ENCODE measurements around the gene BEND6. TPM values are rescaled to one million over a fixed set of nuclear protein-coding genes. Genes with fewer than 3 reads are reported as not detected.

Gene BEND6
- total RNA-seq, 2 experiments from 2014 or later = 0.50 to 1.5 TPM

DNA sequence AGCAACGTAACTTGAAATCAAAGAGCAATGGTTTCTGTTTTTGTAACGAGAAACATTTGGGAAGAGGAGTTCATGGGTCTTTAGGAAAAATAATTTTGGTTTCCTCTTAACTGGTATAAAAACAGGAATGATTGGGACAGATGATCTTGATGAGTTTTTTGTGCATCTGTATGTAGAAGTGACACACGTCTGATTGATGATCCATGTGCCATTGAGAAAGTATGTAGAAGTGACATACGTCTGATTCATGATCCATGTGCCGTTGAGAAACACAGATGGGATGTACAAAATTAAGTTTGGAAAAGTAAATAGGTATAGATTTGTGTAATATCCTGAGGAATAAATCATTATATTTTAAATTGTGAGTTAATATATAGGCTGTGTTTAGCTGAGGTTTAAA, 93.7 kb downstream of the BEND6 start:
- Histone ChIP-seq H3K36me3 (ENCODE audit: insufficient read depth, low read length) (peaks cover 55% of the 10 kb centered on the region), H3K27ac (ENCODE audit: low read depth, low read length, poor library complexity, severe bottlenecking) (no peak overlapping the region), H3K79me2 (ENCODE audit: insufficient read depth, low read depth, low read length) (peaks cover 35% of the 10 kb centered on the region), H3K4me3 (ENCODE audit: low read depth, low read length, poor library complexity, severe bottlenecking) (peak overlapping the region; percentile 64), H3K4me2 (ENCODE audit: low read length) (peak overlapping the region; percentile 71), H3K4me1 (ENCODE audit: insufficient read depth, low read length, poor library complexity, severe bottlenecking) (peaks cover 24% of the 10 kb centered on the region), H3K9me2 (ENCODE audit: insufficient read depth, low read length) (no peaks in the 10 kb centered on the region), H3K9me3 (ENCODE audit: low read length) (no peaks in the 10 kb centered on the region), H2AFZ (ENCODE audit: low read length) (no peak overlapping the region), H4K20me1 (ENCODE audit: insufficient read depth, low read length) (peaks cover 9% of the 10 kb centered on the region; the same call in 1 of the 2 replicates)
- ChIA-PET CTCF (ENCODE audit: unreplicated experiment) (no interaction called here), POLR2A (interaction anchor here (0.5 to 0.7 kb wide), 2 partner anchors 10 to 119 kb away, joined by 3 to 4 read pairs; no protein-coding TSS in a partner anchor)
- BruUV-seq (replicated peaks) = no TSS peak
- TF ChIP-seq EZH2phosphoT487 (IDR thresholded peaks at IDR 0.05; ENCODE audit: borderline replicate concordance, low read depth, low read length) = no peak
- TF ChIP-seq, protein P1, sequence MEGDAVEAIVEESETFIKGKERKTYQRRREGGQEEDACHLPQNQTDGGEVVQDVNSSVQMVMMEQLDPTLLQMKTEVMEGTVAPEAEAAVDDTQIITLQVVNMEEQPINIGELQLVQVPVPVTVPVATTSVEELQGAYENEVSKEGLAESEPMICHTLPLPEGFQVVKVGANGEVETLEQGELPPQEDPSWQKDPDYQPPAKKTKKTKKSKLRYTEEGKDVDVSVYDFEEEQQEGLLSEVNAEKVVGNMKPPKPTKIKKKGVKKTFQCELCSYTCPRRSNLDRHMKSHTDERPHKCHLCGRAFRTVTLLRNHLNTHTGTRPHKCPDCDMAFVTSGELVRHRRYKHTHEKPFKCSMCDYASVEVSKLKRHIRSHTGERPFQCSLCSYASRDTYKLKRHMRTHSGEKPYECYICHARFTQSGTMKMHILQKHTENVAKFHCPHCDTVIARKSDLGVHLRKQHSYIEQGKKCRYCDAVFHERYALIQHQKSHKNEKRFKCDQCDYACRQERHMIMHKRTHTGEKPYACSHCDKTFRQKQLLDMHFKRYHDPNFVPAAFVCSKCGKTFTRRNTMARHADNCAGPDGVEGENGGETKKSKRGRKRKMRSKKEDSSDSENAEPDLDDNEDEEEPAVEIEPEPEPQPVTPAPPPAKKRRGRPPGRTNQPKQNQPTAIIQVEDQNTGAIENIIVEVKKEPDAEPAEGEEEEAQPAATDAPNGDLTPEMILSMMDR (conservative IDR thresholded peaks at IDR 0.05; ENCODE audit: low read length) = no peak
- intact Hi-C loops (cut with micrococcal nuclease; ENCODE audit: unreplicated experiment) = no loop called here
- no peak for DNase-seq (ENCODE audit: low spot score)

DNA sequence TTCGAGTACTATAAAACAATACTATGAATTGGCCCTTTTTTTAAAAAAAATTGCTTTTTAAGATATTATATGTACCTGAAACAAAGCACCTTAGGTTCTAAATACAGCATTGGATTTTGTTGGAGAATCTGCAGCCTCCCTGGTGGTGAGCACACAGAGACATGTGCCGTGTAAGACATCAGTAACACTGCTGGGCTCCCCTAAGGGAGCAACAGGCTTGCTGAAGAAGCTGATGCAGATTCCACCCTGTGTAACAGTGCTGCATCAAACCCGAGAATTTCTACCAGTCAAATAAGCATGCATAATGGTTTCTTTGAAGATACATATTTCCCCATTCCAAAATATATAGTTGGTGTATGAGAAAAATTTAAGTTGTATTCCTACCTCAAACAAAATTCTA, 108.9 kb downstream of the BEND6 start:
- H3K9me3 ChIP-seq (ENCODE audit: low read length) = no peaks in the 10 kb centered on the region
- ChIA-PET POLR2A (no interaction called here), CTCF (ENCODE audit: unreplicated experiment) (no interaction called here)
- H3K27ac ChIP-seq (ENCODE audit: low read depth, low read length, poor library complexity, severe bottlenecking) = no peak overlapping the region
- no peaks in the 10 kb centered on the region for H3K9me2 ChIP-seq (ENCODE audit: insufficient read depth, low read length)
- H3K79me2 ChIP-seq (ENCODE audit: insufficient read depth, low read depth, low read length) = no peaks in the 10 kb centered on the region
- H2AFZ ChIP-seq (ENCODE audit: low read length) = no peak overlapping the region
- intact Hi-C loops (cut with micrococcal nuclease; ENCODE audit: unreplicated experiment) = no loop called here
- TF ChIP-seq, protein P1 (conservative IDR thresholded peaks at IDR 0.05; ENCODE audit: low read length) = no peak
- no peak for TF ChIP-seq EZH2phosphoT487 (IDR thresholded peaks at IDR 0.05; ENCODE audit: borderline replicate concordance, low read depth, low read length)
- BruUV-seq (replicated peaks) = no TSS peak
- no peak overlapping the region for H3K4me2 ChIP-seq (ENCODE audit: low read length)
- DNase-seq (ENCODE audit: low spot score) = no peak
- H3K4me1 ChIP-seq (ENCODE audit: insufficient read depth, low read length, poor library complexity, severe bottlenecking) = no peaks in the 10 kb centered on the region
- H4K20me1 ChIP-seq (ENCODE audit: insufficient read depth, low read length) = 0 out of 2 replicates have a peak, but pooled peaks cover 5% of the 10 kb centered on the region
- peaks cover 49% of the 10 kb centered on the region for H3K36me3 ChIP-seq (ENCODE audit: insufficient read depth, low read length)
- no peak overlapping the region for H3K4me3 ChIP-seq (ENCODE audit: low read depth, low read length, poor library complexity, severe bottlenecking)

DNA sequence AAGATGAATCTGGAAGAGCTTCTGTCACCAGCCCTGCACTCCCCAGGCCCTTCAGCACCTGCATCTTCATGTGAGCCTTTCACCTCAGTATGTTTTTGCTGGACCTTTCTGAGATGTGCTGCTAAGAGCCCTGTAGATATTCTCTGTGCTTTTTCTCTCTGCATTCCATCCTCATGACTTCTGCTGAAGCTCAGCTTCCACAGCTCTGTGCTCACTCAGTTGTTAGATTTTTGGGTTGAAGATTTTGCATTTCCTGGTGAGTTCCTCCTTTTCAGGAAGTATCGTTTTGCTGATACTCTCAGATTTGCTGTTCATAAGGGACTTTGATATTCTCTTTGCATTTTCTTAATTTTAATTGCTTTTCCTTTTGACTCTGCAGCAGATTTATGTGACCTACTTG, 109.9 kb downstream of the BEND6 start:
- Histone ChIP-seq H3K4me2 (ENCODE audit: low read length) (no peak overlapping the region), H3K36me3 (ENCODE audit: insufficient read depth, low read length) (peaks cover 42% of the 10 kb centered on the region), H3K4me1 (ENCODE audit: insufficient read depth, low read length, poor library complexity, severe bottlenecking) (no peaks in the 10 kb centered on the region), H3K4me3 (ENCODE audit: low read depth, low read length, poor library complexity, severe bottlenecking) (no peak overlapping the region), H3K9me2 (ENCODE audit: insufficient read depth, low read length) (no peaks in the 10 kb centered on the region), H3K9me3 (ENCODE audit: low read length) (no peaks in the 10 kb centered on the region), H4K20me1 (ENCODE audit: insufficient read depth, low read length) (0 out of 2 replicates have a peak, but pooled peaks cover 5% of the 10 kb centered on the region), H2AFZ (ENCODE audit: low read length) (no peak overlapping the region), H3K79me2 (ENCODE audit: insufficient read depth, low read depth, low read length) (no peaks in the 10 kb centered on the region), H3K27ac (ENCODE audit: low read depth, low read length, poor library complexity, severe bottlenecking) (no peak overlapping the region)
- DNase-seq (ENCODE audit: low spot score) = no peak
- ChIA-PET POLR2A (no interaction called here), CTCF (ENCODE audit: unreplicated experiment) (no interaction called here)
- no TSS peak for BruUV-seq (replicated peaks)
- intact Hi-C loops (cut with micrococcal nuclease; ENCODE audit: unreplicated experiment) = no loop called here
- TF ChIP-seq EZH2phosphoT487 (IDR thresholded peaks at IDR 0.05; ENCODE audit: borderline replicate concordance, low read depth, low read length) = no peak
- TF ChIP-seq, protein P1 (conservative IDR thresholded peaks at IDR 0.05; ENCODE audit: low read length) = no peak

Data from OCI-LY7 (cell line).